Retina (tissue), 1 donor: ENCODE measurements around the gene HSPG2.
"Not testable (repeated sequence)": the region's sequence is repeated elsewhere in the genome, so short reads cannot be mapped to it uniquely, and the experiment has no call there.

Experiments
- DNase-seq: peaks from one replicate; pipeline ENCODE4 v3.0.0-alpha.2; 2016

HSPG2 gene

DNA sequence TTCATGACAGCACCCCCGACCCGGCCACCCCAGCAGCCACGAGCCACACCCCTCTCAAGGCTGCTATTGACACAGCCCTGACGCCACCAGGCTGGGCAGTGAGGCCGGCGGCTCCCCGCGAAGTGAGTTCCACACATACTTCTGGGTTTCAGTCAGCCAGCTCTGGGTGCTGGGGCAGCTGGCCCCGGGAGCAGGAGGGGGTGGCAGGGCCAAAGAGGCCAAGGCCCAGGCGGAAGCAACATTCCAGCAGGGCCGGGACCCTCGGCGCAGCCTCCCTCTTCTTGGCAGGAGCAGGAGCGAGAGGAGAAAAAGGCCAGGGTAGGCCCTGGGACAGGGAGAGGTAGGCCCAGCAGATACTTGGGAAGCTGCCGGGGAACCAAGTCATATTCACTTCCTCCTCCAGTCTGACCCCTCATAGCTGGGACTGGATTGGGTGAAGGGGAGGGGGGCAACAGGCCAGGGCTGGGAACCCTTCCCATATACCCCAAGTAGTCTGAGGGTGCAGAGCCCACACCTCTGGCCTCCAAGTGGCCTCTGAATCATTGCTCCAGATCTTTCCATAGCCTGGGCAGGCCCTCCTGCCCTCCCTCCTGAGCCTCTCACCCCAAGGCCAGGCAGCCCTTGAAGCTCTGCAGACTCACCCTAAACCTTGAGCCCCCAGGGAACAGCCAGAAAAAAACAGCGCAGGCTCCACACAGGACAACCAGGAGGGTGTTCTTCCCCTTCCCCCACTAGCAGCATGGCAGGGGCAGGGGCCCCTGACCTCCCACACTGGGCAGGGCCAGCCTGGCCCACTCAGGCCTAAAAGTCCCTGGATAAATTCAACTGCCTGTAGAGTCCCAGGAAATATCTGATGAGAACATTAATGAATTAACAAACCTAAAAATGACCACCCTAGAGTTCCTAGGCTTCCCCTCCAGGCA, 5.7 kb downstream of the HSPG2 start:
- no peak for DNase-seq

DNA sequence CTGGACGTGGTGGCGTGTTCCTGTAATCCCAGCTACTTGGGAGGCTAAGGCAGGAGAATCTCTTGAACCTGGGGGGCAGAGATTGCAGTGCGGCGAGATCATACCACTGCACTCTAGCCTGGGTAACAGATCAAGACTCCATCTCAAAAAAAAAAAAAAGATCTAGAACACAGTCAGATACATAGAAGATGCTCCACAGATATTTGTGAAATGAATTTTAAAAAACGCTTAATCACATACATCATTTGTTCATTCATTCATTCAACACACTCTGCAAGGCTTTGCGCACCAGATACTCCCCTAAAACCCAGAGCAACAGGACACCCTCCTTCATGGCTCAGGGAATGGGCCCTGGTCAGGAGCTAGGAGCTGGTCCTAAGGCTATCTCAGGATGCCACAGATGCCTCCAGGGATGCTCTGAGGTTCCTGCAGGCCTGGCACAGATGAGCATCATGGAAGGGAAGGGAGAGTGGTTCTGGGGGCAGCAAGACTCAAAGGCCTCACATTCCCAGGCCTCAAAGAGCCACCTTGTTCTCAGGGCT, 6.4 kb downstream of the HSPG2 start:
- no peak for DNase-seq

DNA sequence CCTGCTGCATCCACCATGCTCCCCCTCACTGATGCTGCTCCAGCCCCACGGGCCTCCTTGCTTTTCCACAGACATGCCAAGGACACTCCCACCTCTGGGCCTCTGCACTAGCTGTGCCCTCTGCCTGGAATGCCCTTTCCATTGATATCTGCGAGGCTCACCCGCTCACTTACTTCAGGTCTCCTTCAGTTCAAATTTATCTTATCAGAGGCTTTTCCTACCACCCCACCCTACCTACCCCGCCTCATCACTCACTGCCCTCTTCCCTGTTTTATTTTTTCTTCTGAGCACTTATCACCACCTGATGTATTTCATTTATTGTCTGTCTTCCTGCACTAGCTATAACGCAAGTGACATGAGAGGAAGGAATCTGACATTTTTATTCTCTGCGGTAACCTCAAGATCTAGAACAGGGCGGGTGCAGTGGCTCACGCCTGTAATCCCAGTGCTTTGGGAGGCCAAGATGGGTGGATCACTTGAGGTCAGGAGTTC, 7.0 kb downstream of the HSPG2 start:
- DNase-seq, result no peak

DNA sequence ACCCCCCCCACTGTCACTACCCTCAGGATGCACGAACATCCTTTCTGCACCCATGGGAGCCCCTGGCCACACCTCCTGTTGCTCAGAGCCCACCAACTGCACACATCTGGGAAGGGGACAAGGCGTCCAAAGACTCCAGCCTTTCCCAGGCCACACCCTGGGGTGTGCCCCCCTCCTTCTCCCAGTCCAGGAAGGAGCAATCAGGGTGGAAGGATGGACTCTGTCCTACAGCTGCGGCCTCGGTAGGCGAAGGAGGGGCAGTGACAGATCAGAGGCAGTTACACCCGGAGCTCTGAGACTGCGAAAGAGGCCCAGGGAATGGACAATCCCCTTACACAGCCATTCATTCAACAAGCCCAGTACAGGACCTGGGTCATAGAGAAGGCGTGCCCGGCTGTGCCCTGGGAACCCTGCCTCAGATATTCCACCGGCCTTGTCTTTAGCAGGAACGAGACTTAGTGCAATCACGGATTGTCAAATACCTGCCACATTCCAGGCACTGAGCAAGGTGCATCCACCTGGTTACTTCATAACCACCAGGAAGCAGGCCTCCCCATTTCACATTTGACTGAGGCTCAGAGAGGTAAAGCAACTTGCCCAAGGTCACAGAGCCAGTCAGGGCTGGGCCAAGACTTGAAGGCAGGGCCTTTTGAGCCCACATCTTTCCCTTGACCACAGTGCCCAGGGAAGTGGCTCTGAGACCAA, 9.4 kb downstream of the HSPG2 start:
- no peak for DNase-seq

DNA sequence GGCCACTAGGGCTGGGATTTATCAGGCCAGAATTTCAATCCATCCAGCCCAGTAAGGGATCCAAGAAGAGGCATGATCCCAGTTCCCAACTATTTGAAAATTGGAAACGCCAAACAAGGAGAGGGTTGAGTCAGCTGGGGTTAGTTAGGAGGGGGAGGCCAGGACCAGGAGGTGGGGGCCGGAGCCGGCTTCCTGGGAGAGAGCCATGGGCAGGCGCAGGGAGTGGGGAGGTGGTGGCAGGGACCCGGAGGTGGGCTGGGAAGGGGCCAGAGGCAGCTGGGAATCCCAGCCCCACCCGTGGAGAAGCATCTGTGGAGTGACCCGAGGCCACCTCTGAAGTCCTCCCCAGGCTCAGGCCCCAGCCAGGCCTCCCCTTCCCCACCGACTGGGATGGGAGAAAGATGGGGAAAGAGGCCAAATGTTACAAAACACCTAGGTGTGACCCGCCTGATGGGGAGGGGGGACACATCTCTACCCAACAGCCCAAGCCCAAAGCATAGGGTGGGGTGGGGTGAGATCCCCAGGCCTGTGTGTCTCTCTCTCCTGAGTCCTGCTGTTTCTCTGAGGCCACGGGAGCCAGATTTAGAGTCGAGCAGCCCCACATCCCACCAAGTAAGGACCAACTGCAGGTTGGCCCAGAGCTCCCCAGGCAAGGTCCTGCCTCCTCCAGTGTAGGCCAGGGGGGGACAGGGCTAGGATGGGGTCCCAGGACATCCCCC, 10.1 kb downstream of the HSPG2 start:
- no peak for DNase-seq

DNA sequence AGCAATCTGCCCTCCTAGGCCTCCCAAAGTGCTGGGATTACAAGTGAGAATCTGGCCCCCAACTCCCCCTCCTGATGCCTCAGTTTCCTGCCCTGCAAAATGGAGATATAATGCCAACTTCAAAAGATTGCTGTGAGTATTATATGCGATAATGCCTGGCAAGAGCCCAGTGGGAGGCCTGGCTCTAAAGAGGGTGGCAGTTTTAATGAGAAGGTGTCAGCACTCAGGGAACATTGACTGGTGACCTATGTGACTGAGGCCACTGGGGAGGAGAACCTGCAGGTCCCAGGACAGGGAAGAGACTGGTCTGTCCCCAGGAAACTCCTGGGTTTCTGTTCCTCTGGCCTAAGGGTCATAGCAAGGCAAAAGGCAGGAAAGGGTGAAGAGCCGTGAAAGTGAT, 11.0 kb downstream of the HSPG2 start:
- no peak for DNase-seq

DNA sequence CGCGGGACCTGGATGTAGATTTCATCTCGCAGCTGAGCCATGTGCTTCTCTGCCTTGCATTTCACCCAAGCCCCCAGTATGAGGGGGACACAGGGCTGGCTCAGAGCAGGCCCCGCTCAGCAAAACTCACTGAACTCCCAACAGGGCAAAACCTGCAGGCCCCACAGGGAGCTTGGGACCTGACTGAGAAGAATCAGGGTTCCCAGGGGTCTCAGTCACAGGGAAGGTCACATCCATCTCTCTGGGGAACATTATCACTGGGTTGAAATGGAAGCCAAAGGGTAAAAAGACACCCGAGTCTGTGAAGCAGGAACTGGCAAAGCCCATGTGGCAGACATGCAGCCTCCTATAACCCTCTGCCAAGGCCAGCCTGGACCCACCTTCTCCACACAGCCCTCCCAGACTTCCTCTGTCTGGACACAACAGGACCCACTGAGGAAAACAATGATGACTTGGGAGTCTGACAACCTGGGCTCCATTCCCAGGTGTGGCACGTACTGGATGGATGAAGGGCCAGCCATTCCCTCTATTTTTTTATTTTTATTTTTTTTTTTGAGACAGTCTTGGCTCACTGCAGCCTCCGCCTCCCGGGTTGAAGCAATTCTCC, 11.7 kb downstream of the HSPG2 start:
- no peak for DNase-seq

DNA sequence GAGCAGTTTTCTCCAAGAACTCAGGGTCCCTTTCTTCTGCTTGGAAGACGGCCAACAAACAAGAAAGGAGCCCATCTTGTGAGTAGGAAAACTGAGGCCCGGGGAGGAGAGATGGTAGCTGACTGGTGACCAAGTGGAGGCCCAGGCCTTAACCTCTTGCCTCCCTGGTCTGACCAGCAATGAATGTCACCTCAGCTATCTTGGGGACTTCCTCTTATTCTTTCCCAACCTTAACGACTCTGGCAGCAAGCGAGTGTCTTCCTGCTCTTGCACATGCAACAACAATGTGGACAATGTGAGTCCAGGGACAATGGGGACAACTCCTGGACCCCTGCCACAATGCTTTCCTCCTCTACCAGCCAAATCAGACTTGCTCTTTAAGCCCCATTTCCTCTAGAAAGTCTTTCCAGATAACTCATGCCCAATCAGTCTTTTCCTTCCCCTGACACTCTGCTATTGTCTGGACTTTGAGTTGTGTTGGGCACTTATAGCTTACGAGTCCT, 12.6 kb downstream of the HSPG2 start:
- DNase-seq, result no peak

DNA sequence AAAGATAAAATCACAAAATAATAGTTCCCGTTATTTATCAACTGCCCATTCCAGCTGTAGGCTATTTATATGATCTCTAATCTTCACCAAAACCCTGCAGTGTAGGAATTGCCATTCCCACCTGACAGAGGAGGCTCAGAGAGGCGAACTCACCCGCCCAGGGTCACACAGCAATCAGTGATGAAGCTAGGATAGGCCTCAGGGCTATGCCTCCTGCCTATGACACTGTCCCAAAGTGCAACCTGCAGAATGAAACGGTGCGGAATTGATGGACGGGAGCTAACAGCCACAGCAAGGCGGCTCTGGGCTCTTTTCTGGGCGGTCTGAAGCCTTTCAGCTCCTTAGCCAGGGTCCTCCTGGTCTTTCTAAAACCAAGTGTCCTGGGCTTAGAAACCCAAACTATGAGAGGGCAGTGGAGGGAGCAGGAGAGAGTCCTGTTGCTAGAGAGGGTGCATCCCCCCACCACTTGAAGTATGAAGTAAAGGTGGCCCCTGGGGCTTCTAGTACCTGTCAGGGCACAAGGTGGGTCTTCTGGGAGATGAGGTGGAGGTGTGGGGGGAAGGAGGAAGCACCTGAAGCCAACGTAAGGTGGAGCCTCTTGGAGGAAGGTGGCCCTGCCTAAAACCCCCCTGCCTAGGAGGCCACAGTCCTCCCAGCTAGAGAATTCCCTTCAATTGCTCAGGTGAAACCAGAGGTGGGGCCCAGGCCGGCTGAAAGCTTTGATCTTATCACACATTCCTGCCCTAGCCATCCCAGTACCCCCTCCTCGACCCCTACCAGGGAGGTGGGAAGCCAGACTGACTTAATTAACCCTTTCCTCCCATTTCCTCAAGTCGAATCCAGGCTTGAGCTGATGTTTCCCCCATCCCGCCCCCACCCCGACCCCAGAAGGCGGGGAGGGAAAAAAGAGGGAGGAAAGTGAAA, 14.8 kb downstream of the HSPG2 start:
- DNase-seq, result no peak

DNA sequence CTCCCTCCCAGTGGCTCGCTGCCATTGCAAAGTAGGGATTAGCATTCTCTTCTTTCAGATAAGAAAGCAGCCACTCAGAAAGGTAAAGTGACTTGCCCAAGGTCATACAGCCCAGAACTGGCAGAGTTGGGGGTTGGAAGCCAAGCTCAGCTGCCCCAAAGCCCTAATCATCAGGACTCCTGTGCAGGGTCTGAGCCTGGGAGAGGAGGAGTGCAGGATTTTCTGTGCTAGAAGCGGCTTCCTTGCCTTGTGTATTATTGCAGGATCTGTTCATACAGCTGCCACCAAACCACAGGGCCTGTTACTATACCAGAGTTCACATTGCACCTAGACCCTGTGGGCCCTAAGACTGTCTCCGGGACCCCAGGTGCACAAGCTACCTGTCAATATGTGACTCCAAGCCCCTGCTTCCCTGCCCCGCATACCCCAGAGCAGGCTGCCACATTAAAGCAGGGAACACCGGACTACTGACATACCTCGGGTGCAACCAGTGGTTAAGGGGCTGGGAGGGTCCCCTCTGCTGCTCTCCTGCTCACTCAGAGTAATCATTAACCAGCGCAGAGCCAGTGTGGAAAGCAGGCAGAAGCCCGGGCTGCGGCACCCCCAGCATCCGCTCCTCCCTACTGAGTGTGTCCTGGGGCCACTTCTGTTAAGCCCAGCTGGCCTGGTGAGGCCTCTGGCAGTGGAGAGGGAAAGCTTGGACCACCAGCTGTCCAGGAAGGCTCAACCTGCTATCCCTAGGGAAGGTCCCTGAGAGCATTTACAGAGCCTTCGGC, 15.8 kb downstream of the HSPG2 start:
- no peak for DNase-seq

DNA sequence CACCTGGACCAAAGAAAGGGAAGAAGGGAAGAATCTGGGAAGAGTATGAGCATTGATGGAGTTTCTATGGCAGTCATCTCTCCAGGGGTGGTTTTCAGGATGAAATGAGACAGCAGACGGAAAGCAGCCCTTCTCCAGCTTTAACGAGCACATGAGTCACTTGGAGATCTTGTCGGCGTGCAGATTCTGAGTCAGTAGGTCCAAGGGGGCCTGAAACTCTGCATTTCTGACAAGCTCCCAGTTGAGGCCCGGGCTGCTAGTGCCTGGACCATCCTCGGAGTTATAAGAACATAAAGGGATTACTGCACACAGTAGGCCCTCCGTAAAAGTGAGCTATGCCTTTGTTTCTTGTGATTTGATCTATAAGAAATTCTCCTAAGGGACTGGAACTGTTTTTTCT, 17.6 kb downstream of the HSPG2 start:
- no peak for DNase-seq

DNA sequence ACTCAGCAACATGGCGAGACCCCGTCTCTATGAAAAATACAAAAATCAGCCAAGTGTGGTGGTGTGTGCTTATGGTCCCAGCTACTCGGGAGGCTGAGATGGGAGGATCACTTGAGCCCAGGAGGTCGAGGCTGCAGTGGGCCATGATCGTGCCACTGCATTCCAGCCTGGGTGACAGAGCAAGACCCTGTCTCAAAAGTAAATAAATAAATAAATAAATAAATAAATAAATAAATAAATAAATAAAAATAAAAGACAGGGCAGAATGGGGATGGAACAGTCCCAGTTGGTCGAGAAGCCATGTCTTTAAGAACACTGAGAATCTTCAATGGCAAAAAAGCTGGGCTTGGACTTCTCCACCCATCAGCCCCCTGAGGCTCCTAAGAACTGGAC, 19.9 kb downstream of the HSPG2 start:
- DNase-seq, result not testable (repeated sequence)

DNA sequence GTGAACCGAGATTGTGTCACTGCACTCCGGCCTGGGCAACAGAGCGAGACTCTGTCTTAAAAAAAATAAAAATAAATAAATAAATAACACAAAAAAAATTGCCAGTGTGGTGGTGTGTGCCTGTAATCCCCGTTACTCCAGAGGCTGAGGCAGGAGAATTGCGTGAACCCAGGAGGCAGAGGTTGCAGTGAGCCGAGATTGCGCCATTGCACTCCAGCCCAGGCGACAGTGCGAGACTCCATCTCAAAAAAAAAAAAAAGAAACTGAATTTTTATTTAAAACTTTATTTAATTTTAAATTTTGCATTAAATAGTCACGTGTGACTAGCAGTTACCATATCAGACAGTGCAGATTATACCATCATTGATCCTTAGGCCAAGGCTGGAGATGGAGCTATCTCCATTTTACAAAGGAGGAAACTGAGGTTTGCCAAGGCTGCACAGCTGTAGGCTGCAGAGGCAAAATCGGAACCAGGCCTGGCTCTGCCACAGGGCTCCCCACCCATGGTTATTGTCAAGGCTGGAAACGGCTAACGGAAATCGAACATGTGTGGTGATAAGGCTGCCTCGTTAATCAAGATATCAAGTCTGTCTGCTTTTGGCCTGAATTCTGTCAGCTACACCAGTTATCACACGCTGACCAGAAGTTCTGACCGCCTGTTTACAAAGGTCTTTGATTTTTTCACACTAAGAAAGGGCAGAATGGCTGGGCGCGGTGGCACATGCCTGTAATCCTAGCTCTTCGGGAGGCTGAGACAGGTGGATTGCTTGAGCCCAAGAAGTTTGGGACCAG, 20.5 kb downstream of the HSPG2 start:
- DNase-seq, result no peak

DNA sequence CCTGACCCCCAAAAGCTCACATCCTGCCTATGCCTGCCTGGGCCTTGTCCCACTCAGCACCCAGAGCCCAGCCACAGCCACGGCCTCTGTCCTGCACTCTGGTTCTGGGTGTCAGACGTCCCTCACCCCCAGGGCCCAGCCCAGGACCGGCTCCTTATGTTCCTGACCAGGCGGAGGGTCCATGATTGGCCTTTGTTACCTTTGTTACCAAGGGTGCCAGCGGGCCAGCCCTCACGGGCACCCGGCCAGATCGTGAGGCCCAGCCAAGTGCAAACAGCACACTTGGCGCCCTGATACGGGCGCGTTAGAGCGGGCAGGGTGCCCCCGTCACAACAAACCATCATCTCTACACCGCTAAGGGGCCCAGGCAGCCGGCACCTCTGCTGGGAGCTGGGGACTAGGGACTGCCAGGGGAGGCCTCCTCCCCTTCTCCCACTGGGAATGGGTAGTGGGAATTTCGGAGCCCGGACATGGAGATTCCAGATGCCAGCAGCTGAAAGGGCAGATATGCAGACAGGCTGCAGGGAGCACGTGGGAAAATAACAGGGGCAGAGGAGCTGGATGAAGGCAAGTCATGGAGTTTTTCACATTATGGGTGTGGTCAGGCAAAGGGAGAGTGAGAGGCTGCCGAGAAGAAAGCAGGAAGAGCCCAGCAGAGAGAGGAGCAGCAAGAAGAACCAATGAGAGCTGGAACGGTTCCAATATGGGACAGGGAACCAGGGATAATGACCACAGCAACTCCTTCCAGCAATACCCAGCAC, 22.1 kb downstream of the HSPG2 start:
- no peak for DNase-seq

DNA sequence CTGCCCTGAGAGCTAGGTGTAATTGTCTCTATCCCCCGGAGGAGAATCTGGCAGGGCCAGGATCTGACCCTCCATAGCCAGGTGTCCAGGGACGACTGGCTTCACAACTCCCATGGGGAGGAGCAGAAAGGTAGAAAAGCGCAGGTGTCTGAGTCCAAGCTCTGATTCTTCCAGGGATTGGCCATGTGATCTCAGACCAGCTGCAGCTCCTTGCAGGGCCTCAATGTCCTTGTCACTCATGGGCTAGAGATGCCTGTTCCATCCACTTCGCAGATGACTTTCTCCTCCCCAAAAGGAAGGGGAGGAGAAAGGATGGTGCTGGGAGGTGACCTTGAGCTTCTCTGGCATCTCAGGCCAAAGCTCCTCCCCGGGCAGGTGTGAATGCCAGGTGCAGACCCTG, 22.7 kb downstream of the HSPG2 start:
- no peak for DNase-seq

DNA sequence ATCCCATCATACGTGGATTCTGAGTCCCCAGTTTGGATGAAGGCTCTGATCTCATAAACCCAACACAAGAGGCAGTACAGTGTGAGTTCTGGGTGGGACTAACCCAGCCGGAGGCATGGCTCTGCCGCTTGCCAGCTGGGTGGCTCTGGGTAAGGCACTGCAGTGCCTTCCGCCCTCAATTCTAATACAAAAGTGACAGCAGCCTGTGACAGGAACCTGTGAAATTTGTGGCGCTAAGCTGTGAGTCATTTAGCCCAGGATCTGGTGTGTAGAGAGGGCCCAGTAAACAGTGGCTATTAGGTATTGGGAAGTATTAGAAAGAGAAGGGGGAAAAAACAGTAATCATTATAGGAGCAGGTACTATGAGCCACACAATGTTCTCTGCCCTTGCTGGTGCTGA, 23.3 kb downstream of the HSPG2 start:
- no peak for DNase-seq

DNA sequence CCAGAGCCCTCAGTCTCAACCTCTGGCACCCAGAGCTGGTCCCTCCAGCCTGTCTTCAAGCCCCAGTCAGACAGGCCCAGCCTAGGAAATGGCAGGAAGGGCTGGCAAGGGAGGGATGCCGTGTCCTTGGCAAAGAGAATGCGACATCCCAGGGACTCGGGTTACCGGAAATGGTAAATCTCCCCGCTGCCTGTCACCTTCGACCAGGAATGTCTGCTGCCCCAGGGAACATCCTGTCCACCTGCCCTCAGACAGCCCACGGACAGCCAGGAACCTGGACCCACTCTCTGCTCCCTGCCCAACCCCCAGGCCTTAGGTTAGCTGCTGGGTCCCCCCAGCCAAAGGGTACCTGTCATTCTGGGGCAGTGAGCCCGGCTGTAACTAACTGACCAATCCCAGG, 23.9 kb downstream of the HSPG2 start:
- no peak for DNase-seq

DNA sequence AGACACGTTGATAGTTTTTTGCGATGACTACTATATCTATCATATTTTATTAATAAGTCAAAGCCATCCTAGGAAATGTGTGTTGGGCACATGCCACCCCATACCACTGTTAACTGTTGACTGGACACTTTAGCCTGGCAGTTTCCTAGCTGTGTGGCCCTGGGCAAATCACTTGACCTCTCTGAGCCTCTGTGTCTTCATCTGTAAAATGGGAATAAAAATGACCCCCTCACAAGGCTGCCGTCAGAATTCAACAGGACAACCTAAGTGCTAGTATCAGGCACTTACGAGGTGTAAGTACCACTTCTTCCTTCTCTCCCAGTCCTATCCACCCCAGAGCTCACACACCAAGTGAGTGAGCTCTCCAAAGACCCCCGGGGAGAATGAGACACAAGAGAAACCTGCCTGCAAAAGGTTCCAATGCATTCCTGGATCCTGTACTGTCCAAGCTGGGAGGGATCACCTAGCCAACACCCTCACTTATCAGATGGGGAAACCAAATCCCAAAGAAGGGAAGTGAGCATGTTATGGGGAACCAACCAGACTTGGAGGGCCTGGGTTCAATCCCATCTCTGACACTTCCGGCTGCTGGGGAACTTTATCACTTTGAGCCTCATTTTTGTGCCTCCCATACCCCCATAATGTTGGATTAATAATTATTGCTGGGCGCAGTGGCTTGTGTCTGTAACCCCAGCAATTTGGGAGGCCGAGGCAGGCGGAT, 24.9 kb downstream of the HSPG2 start:
- no peak for DNase-seq
